Measurements from ENCODE around the gene ZNF526.
"Not testable (repeated sequence)": the region's sequence is repeated elsewhere in the genome, so short reads cannot be mapped to it uniquely, and the experiment has no call there.

The ZNF526 gene

DNA sequence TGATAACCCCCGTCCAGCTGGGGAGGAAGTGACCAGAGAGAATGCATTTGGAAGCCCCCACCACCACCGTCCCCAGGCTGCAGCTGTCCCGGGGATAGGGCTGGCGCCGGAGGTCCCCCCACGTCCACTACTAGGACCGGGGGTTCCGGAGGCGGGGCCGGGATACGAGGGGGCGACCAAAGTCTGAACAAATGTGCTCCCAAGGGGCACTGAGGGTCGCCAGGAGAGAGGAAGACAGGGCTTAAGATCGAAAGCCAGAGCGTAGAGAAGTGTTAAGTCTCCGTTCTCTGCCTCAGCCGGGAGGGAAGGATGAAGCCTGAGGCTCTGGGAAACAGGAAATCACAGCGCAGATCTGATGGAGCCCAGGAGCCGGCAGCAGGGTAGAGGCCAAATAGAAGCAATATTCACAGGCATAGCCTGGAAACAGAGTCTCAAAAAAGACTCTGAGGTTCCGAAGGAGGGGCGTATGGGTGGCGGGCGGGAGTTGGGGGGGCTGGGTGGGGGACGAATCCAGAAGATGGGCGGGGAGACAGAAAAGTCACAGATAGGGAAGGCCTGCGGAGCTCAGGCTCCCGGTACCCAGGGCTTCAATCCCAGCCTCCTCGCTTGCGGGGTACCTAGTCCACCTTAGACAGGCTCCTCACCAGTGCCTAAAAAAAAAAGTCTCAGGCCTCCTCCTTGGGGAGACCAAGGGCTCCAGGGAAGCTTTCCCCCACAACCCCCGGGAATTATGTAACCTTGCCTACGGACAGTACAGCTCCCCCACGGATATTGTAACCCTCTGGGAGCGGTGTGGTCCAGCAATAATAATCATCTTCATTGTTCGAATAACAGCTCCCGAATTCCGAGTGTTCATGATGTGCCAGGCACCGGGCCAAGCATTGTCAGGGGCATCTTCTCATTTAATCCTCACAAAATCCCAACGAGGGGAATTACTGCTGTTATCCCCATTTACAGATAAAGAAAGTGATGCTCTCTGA is 35.9 kb downstream of the ZNF526 start:
- peak in 36 of 51 donors; percentile 20 to 84 (median 48) for DNase-seq

- not testable (repeated sequence) for DNase-seq
Observed at GRCh38 chr19:42257842-42258241, 37.7 kb downstream of the ZNF526 start.

DNA sequence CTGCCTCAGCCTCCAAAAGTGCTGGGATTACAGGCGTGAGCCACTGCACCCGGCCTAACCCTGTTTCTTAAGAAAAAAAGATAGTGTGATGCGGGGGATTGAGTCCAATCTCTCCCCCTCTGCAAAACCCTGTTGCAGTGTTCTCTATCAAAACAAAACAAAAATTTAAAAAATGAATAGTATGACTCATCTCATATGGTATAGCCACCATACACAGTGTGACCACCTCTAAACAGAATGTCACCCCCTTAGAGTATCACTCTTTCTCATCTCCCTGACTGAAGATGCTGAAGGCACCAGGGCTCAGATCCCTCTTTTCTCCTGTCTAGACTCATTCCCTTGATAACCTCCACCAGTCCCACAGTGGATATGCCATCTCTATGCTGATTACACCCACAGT is 41.7 kb downstream of the ZNF526 start:
- no peak for DNase-seq

DNA sequence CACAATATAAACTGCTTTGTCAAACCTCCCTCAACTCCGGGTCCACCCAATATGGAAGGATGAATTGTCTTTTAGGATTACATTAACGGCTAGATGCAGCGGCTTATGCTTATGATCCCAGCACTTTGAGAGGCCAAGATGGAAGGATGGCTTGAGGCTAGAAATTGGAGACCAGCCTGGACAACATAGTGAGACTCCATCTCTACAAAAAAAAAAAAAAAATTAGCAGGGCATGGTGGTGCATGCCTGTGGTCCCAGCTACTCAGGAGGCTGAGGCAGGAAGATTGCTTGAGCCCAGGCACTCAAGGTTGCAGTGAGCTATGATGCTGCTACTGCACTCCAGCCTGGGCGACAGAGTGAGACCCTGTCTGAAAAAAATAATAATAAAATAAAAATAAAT is 46.0 kb downstream of the ZNF526 start:
- DNase-seq: not testable (repeated sequence)

DNA sequence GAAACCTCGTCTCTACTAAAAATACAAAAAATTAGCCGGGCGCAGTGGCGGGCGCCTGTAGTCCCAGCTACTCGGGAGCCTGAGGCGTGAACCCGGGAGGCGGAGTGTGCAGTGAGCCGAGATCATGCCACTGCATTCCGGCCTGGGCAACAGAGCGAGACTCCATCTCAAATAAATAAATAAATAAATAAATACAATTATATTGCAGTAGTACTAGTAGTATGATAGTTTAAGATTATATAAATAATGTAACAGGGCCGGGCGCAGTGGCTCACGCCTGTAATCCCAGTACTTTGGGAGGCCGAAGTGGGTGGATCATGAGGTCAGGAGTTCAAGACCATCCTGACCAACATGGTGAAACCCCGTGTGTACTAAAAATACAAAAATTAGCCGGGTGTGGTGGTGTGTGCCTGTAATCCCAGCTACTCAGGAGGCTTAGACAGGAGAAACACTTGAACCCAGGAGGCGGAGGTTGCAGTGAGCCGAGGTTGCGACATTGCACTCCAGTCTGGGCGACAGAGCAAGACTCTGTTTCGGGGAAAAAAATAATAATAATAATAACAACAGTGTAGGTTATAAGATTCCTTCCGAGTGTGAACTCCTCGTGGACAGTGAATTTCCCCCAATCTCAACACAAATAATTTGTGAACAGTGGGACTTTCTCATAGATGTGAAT is 47.0 kb downstream of the ZNF526 start:
- not testable (repeated sequence) for DNase-seq

- DNase-seq: no peak
Observed at GRCh38 chr19:42267644-42268141, 47.6 kb downstream of the ZNF526 start.

GRCh38 chr19:42268142-42268703 is 48.1 kb downstream of the ZNF526 start:
- peak; percentile 95 to 100 (median 99) for DNase-seq

DNA sequence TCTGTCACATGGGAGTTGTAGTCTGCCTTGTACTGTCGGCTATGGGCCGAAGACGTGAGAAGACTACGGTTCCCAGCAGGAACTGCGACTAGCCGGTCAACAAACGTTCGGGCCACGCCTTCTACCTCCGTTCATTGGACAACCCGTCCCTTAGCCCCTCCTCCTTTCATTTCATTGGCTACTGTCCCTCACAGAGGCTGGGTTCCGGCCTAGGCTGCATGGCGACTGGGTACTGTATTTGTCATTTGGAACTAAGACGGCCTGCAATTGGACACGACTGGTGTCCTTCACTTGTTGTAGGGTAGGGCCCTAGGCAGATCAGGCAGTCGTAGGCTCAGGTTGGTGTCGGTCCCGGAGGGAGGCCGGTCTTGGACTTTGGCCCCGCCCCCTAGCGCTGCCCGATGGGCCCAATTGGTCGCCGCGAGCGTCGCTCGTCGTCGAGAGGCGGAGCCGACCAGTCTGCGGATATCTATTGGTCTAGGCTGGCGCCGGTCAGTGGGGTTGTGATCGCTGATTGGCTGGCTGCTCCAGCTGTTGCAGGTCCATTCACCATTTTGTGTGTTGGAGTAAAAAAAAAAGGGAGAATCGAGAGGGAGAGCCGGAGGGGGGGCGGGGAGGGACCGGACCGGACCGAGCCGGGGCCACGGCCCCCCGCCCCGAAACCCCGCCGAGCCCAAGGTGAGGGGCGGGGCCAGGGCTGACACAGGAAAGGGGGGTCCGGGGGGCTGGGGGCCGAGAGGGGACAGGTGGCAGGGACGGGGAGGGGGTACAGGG is 48.8 kb downstream of the ZNF526 start, which contains the start of gene CIC:
Gene CIC (plus strand): TSS at position 549 of the 774 bp plus-strand sequence. CDS start 2,532 bp downstream, outside the sequence.
- DNase-seq: peak; percentile 91 to 100 (median 100)

DNA sequence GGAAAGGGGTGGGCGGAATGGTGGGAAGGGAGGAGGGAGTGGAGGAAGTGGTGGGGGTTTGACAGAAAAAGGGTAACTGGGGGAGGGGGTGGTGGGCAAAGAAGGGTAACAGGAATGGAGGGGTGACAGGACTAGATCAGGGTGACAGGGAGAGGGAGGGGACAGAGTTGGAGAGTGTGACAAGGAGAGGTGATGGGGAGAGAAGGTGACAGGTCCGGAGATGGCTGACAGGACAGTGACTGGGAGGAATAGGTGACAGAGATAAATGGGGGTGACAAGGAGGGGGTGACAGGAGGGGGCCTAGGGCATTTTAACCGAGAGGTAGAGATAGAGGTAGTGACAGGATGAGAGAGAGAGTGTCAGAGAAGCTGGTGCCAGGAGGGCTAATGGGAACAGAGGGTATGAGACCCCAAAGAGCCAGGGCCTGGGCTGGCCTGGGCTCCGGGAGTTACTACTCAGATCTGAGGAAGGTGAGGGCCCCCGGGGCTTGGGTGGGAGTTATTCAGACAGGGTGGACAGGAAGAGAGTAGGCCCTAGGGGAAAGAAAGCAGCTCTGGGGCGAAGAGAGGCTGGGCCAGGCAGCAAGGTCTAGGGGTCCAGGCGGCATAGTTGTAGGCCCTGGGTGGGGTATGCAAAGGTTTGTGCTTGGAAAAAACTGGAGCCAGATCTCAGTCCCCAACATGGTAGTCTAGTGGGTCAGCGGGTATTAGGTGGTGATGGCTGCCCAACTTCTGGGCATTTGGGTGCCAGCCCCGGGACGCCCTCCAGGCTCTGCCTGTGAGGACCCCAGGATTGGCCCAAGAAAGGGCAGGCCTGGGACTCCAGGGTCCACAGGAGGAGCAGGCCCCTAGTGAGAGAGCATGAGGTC is 49.6 kb downstream of the ZNF526 start:
- peak in 2 of 51 donors; percentile 13 to 55 for DNase-seq

GRCh38 chr19:42270346-42271044 is 50.4 kb downstream of the ZNF526 start:
- DNase-seq: peak in 26 of 51 donors; percentile 12 to 80 (median 49)

DNA sequence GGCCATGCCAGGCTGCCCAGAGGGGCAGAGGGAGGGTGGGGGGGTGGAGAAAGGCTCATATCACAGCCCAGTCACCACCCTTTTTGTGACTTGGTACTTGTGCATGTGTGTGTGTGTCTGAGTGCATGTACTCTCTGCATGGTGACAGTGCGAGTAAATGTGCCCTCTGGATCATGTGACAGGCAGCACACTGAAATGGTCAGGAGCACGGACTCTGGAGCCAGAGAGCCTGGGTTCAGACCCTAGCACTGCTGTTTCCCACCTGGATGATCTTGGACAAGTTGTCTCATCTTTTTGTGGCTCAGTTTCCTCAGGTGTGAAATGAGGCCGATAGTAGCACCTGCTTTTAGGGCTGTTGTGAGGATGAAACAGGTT is 50.9 kb downstream of the ZNF526 start:
- DNase-seq: peak in 1 of 51 donors; percentile 47

GRCh38 chr19:42271861-42272534 is 51.9 kb downstream of the ZNF526 start:
- no peak for DNase-seq

DNA sequence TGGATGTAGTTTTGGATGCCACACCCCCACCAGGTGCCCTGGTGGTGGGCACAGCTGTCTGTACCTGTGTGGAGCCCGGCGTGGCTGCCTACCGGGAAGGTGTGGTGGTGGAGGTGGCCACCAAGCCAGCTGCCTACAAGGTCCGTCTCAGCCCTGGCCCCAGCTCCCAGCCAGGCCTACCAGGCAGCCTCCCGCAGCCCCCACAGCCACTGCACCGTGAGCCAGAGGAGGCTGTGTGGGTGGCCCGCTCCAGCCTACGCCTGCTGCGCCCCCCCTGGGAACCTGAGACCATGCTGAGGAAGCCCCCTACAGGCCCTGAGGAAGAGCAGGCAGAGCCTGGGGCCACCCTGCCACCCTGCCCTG is 52.4 kb downstream of the ZNF526 start:
- DNase-seq: no peak

DNA sequence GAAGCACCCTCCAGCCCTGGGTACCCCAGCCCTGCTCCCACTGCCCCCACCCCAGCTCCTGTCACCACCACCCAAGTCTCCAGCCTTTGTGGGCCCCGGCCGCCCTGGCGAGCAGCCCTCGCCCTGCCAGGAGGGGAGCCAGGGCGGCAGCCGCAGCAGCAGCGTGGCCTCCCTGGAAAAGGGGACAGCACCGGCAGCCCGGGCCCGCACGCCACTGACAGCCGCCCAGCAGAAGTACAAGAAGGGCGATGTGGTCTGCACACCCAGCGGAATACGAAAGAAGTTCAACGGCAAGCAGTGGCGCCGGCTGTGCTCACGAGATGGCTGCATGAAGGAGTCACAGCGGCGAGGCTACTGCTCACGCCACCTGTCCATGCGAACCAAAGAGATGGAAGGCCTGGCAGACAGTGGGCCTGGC is 52.9 kb downstream of the ZNF526 start:
- DNase-seq: no peak

DNA sequence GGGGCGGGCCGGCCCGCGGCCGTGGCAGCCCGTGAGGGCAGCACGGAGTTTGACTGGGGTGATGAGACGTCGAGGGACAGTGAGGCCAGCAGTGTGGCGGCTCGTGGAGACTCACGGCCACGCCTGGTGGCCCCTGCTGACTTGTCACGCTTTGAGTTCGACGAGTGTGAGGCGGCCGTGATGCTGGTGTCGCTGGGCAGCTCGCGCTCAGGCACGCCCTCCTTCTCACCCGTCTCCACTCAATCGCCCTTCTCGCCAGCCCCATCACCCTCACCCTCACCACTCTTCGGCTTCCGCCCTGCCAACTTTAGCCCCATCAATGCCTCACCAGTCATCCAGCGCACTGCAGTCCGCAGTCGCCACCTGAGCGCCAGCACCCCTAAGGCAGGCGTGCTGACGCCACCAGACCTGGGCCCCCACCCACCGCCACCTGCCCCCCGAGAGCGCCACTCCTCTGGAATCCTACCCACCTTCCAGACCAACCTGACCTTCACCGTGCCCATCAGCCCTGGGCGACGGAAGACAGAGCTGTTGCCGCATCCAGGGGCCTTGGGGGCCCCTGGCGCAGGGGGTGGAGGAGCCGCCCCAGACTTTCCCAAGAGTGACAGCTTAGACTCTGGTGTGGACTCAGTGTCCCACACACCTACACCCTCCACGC is 53.4 kb downstream of the ZNF526 start:
- DNase-seq: no peak

- DNase-seq: no peak
Observed at GRCh38 chr19:42274065-42274682, 54.1 kb downstream of the ZNF526 start.

DNA sequence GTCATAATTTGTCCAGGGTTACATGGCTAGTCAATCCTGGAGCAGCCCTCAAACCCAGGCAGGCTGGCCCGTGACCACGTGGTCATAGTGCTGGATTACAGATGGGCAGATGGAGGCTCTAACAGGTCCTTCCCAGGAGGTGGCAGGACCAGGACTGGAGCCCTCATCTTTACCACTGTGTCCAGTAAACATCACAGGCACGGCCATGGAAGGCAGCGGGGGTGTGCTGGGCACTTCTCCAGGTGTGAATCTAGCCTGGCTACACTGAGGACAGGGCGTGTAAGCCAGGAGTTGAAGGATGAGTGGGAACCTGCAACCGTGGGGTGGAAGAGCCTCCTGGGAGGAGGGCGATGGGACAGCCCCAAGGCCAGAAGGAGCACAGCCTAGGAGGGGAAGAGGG is 55.0 kb downstream of the ZNF526 start:
- DNase-seq: no peak

DNA sequence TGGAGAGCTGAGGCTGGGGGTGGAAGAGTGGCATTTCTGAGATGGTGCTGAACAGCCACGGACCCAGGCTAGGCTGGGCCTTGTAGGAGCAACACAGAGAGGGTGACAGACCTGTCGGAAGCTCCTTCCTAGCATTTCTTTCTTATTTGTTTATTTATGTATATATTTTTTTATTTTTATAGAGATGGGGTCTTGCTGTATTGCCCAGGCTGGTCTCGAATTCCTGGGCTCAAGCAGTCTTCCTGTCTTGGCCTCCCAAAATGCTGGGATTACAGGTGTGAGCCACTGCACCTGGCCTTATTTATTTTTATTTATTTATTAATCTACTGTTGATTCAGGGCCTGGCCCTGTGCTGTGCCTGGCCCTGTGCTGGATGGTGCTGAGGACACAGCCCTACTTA is 55.4 kb downstream of the ZNF526 start:
- no peak for DNase-seq
